Peyer's patch (tissue), 4 donors: ENCODE data around the gene TLL1. TPM values are rescaled to one million over a fixed set of nuclear protein-coding genes. Genes with fewer than 3 reads are reported as not detected.

Experiments used
- DNase-seq, 3 donors: peaks; one replicate each; pipeline ENCODE4 v3.0.0-alpha.2; 2017 to 2019
- H3K27ac ChIP-seq, 4 donors: fragments of 200-600 bp; sonication (generic); one replicate each; pipeline ENCODE4 v1.5.1; 2016 to 2019
- H3K27me3 ChIP-seq, 2 donors: fragments of 200-600 bp; sonication (generic); one replicate each; pipeline ENCODE4 v1.5.1; 2019
- H3K36me3 ChIP-seq, 3 donors: fragments of 200-600 bp; sonication (generic); one replicate each; pipeline ENCODE4 v1.5.1; 2016 to 2019
- H3K4me1 ChIP-seq, 4 donors: fragments of 200-600 bp; sonication (generic); one replicate each; pipeline ENCODE4 v1.5.1; 2016 to 2019
- H3K4me3 ChIP-seq, 4 donors: fragments of 200-600 bp; sonication (generic); 1 replicate in 3 of 4; 2 replicates in 1 of 4; pipeline ENCODE4 v1.5.1; 2016 to 2019; ENCODE audit warnings: mild to moderate bottlenecking in 1 of 4
- H3K9me3 ChIP-seq, 4 donors: fragments of 200-600 bp; sonication (generic); one replicate each; pipeline ENCODE4 v1.5.1; 2016 to 2019; ENCODE audit warnings: mild to moderate bottlenecking in 1 of 4
- CTCF ChIP-seq, 6 experiments: fragments of 450-650 bp in 4 of 6; fragments of 200-600 bp in 2 of 6; sonication (generic) in 1 of 6; IDR thresholded peaks; one replicate each; pipeline ENCODE4 v1.5.1; 2017 to 2019; ENCODE audit warnings: antibody characterized with exemption in 6 of 6, mild to moderate bottlenecking in 3 of 6, moderate library complexity in 1 of 6
- POLR2A ChIP-seq, 2 donors: fragments of 450-650 bp; IDR thresholded peaks; one replicate each; pipeline ENCODE4 v1.5.1; 2017; ENCODE audit warnings: antibody characterized with exemption in 2 of 2, mild to moderate bottlenecking in 2 of 2, moderate library complexity in 2 of 2
- total RNA-seq, 4 donors: library from RNA; depleted of rRNA; stranded (reverse); fragments of >200 nt; gene quantifications; one replicate each; pipeline ENCODE4 v1.1.0, GENCODE V29; 2016

The TLL1 gene
- total RNA-seq, 4 donors from 2014 or later = 1.6 to 7.4 (median 5.5) TPM

GRCh38 chr4:165873298-165874071 lies 448 bp downstream of the TLL1 start:
- Histone ChIP-seq H3K27me3 (peaks cover 0 to 8% of the 10 kb centered on the region in 2 donors), H3K4me3 (peak overlapping the region; percentile 20 to 66 (median 47)), H3K4me1 (peaks cover 0 to 22% (median 0%) of the 10 kb centered on the region in 4 donors), H3K9me3 (no peaks in the 10 kb centered on the region), H3K36me3 (no peaks in the 10 kb centered on the region), H3K27ac (peak overlapping the region in 3 of 4 donors; percentile 20 to 74 (median 48))
- TF ChIP-seq CTCF (IDR thresholded peaks at IDR 0.05) = no peak
- no peak for TF ChIP-seq POLR2A (IDR thresholded peaks at IDR 0.05)
- peak in 2 of 3 donors; percentile 53 to 65 for DNase-seq

DNA sequence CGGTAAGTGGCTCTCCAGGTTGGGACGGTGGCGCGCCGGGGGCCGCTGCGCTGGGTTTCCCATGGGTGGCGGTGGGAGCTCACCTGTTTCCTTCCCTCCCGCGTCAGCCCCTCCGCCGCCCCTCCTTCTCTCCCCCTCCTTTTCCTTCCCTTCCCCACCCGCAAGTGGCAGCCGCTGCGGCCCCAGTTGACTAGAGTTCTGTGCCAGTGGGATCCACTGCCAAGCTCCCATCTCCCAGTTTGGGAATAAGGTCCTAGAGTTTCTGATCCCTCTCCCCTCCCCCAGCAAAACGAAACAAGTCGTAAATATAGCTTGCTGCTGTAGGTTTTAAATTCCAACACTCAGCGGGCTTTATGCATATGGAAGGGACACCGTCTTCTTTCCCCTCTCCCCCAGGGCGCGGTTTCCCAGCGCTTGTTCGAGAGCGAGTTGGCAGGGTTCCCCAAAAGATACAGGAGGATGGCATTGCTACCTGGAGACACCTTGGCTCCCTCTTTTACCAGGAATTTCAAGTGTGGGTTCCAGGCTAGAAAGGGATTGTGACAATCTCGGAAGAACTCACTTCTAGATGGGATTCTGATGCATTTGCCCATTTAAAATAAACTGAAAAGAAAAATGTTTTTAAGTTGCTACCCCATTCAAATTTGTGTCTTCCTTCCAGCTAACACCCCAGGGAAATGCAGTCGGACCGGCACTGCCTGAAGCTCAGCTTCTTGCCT lies 1.2 kb downstream of the TLL1 start:
- TF ChIP-seq POLR2A (IDR thresholded peaks at IDR 0.05) = no peak
- TF ChIP-seq CTCF (IDR thresholded peaks at IDR 0.05) = no peak
- peak in 1 of 3 donors; percentile 46 for DNase-seq
- Histone ChIP-seq H3K27ac (peak overlapping the region in 2 of 4 donors; percentile 48 to 74), H3K9me3 (no peaks in the 10 kb centered on the region), H3K4me1 (peaks cover 0 to 22% (median 0%) of the 10 kb centered on the region in 4 donors), H3K36me3 (no peaks in the 10 kb centered on the region), H3K27me3 (peaks cover 0 to 8% of the 10 kb centered on the region in 2 donors), H3K4me3 (peak overlapping the region in 3 of 4 donors; percentile 33 to 66 (median 61))

DNA sequence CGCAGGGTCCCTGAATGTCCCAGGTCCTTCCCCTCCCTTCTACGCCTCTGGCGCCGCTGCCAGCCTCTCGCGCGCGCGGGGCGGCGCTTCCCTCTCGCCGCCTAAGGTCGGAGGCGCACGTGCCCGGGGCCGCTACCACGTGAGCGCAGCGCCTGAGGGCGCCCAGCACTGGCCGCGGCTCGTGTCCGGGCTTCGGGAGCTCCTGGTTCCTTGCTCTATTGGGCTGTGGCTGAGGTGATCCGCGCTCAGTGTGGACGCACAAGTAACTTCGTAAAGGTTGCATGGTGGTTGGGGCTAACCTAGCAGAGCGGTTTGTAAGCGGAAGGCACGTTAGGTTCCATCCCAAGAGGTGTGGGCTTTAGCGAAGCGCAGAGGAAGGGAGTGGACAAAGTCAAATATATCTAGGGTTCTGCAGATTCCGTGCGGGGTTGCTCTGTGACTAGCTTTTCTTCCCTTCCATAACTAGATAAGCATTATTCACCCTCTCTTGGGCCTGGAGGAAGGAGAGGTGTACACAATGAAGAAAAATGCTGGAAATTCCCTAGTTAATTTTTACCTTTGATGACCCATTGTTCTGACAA lies 1.8 kb downstream of the TLL1 start:
- H3K9me3 ChIP-seq = no peaks in the 10 kb centered on the region
- H3K36me3 ChIP-seq = no peaks in the 10 kb centered on the region
- peaks cover 0 to 22% (median 0%) of the 10 kb centered on the region in 4 donors for H3K4me1 ChIP-seq
- DNase-seq = peak in 2 of 3 donors; percentile 68 to 71
- peak overlapping the region in 2 of 4 donors; percentile 61 to 66 for H3K4me3 ChIP-seq
- H3K27me3 ChIP-seq = peaks cover 0 to 8% of the 10 kb centered on the region in 2 donors
- peak overlapping the region in 2 of 4 donors; percentile 5 to 74 for H3K27ac ChIP-seq
- TF ChIP-seq CTCF (IDR thresholded peaks at IDR 0.05) (no peak), POLR2A (IDR thresholded peaks at IDR 0.05) (peak in 1 of 2 donors; percentile 28)

- H3K27me3 ChIP-seq = peaks cover 0 to 8% of the 10 kb centered on the region in 2 donors
- peaks cover 0 to 22% (median 0%) of the 10 kb centered on the region in 4 donors for H3K4me1 ChIP-seq
- no peaks in the 10 kb centered on the region for H3K36me3 ChIP-seq
- no peak overlapping the region for H3K27ac ChIP-seq
- DNase-seq = no peak
- H3K4me3 ChIP-seq = peak overlapping the region in 1 of 4 donors; percentile 66
- H3K9me3 ChIP-seq = no peaks in the 10 kb centered on the region
- TF ChIP-seq POLR2A (IDR thresholded peaks at IDR 0.05) = no peak
- TF ChIP-seq CTCF (IDR thresholded peaks at IDR 0.05) = no peak
Measured at GRCh38 chr4:165875446-165875845, 2.4 kb downstream of the TLL1 start.

DNA sequence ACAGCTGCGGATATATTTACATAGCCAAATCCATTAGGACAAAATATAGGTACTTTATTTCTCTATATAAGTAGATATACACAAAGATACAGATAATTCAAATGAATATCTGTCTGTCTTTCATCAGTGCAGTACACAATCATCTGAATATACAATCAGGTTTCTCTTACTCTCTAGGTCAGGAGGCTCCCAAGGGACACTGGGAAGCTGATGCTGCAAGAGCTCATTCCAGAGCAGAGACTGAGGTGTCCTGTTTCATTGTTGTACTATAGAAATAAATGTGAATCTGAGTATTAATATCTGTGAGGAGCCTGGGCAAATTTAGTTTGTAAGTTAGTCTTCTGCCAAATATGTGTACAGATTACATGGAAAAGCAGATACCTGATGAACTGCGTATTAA lies 4.2 kb downstream of the TLL1 start:
- peaks cover 0 to 8% of the 10 kb centered on the region in 2 donors for H3K27me3 ChIP-seq

More for the DNA sequence above, 4.2 kb downstream of the TLL1 start:
- H3K36me3 ChIP-seq = no peaks in the 10 kb centered on the region
- no peak for DNase-seq
- H3K27ac ChIP-seq = no peak overlapping the region
- no peak overlapping the region for H3K4me3 ChIP-seq
- H3K9me3 ChIP-seq = no peaks in the 10 kb centered on the region
- H3K4me1 ChIP-seq = peaks cover 0 to 22% (median 0%) of the 10 kb centered on the region in 4 donors
- TF ChIP-seq CTCF (IDR thresholded peaks at IDR 0.05) (no peak), POLR2A (IDR thresholded peaks at IDR 0.05) (no peak)
